Smooth muscle cell (in vitro differentiated cells): ENCODE measurements around the gene CHST11. TPM values are rescaled to one million over a fixed set of nuclear protein-coding genes. Genes with fewer than 3 reads are reported as not detected.
A peak's percentile ranks its signal among the peaks of the same experiment; 100 is the strongest.

ENCODE experiments used
- DNase-seq: peaks from one replicate; lab custom pipeline; 2025; ENCODE audit not compliant: unreplicated experiment; lab: John Stamatoyannopoulos, UW
- H2AFZ ChIP-seq: fragments of 200-600 bp; sonication (generic); 2 replicates; pipeline ENCODE4 v1.6.0; 2016; ENCODE audit warnings: antibody characterized with exemption, low read depth, mild to moderate bottlenecking
- H3F3A ChIP-seq: fragments of 200-600 bp; sonication (generic); 2 replicates; pipeline ENCODE4 v1.6.0; 2017; ENCODE audit warnings: antibody characterized with exemption, low read depth
- H3K27ac ChIP-seq: fragments of 200-600 bp; sonication (generic); 2 replicates; pipeline ENCODE4 v1.5.1; 2016; ENCODE audit warnings: low read depth, mild to moderate bottlenecking
- H3K27me3 ChIP-seq: fragments of 200-600 bp; sonication (generic); 2 replicates; pipeline ENCODE4 v1.6.1; 2016; ENCODE audit warnings: low read depth, mild to moderate bottlenecking
- H3K36me3 ChIP-seq: fragments of 200-600 bp; sonication (generic); 2 replicates; pipeline ENCODE4 v1.5.1; 2016; ENCODE audit warnings: low read depth
- H3K4me1 ChIP-seq: fragments of 200-600 bp; sonication (generic); 2 replicates; pipeline ENCODE4 v1.5.1; 2016; ENCODE audit warnings: low read depth
- H3K4me2 ChIP-seq: fragments of 200-600 bp; sonication (generic); 2 replicates; pipeline ENCODE4 v1.6.0; 2016; ENCODE audit warnings: mild to moderate bottlenecking
- H3K4me3 ChIP-seq: fragments of 200-600 bp; sonication (generic); 2 replicates; pipeline ENCODE4 v1.5.1; 2016; ENCODE audit warnings: mild to moderate bottlenecking
- H3K79me2 ChIP-seq: fragments of 200-600 bp; sonication (generic); 2 replicates; pipeline ENCODE4 v1.6.0; 2016; ENCODE audit warnings: low read depth, mild to moderate bottlenecking
- H3K9ac ChIP-seq: fragments of 200-600 bp; sonication (generic); 2 replicates; pipeline ENCODE4 v1.6.0; 2016; ENCODE audit warnings: low read depth
- H3K9me3 ChIP-seq: fragments of 200-600 bp; sonication (generic); replicated peaks from 2 replicates; pipeline ENCODE4 v1.5.1; 2016; ENCODE audit warnings: low read depth
- H4K20me1 ChIP-seq: fragments of 200-600 bp; sonication (generic); 2 replicates; pipeline ENCODE4 v1.6.0; 2016; ENCODE audit warnings: low read depth
- CTCF ChIP-seq: fragments of 200-600 bp; sonication (generic); IDR thresholded peaks from 2 replicates; pipeline ENCODE4 v1.5.1; 2017; ENCODE audit warnings: borderline replicate concordance, mild to moderate bottlenecking, antibody characterized with exemption; ENCODE audit not compliant: insufficient read depth, poor library complexity, severe bottlenecking
- WGBS: methylation state at CpG from one replicate; pipeline ENCODE4 v1.1.7; 2016; ENCODE audit warnings: low lambda C conversion rate; 5-methylcytosine and 5-hydroxymethylcytosine counted together
- polyA plus RNA-seq: library from polyadenylated mRNA; unstranded; fragments of >200 nt; fragmentation: Nextera tagmentation; extraction: Ambion mirVana; gene quantifications from 2 replicates; pipeline ENCODE4 v1.2.1, GENCODE V29; 2016
- total RNA-seq: library from RNA; depleted of rRNA; stranded (reverse); fragments of >200 nt; gene quantifications from 2 replicates; pipeline ENCODE4 v1.2.3, GENCODE V29; 2014

The CHST11 gene
- total and polyA plus RNA-seq, 2 experiments from 2014 or later = 6.9 to 10.2 TPM

GRCh38 chr12:104684884-104685283 lies 228.1 kb downstream of the CHST11 start:
- H4K20me1 ChIP-seq = peaks cover 29% of the 10 kb centered on the region
- TF ChIP-seq CTCF = no peak
- peaks cover 4% of the 10 kb centered on the region for H3K4me1 ChIP-seq
- no peak overlapping the region for H3K4me3 ChIP-seq
- peaks cover 4% of the 10 kb centered on the region for H3K79me2 ChIP-seq
- H3F3A ChIP-seq = peaks cover 5% of the 10 kb centered on the region
- H3K36me3 ChIP-seq = no peaks in the 10 kb centered on the region
- no peaks in the 10 kb centered on the region for H3K27me3 ChIP-seq
- H2AFZ ChIP-seq = no peak overlapping the region
- no peak overlapping the region for H3K9ac ChIP-seq
- H3K9me3 ChIP-seq = no peaks in the 10 kb centered on the region
- no peak overlapping the region for H3K27ac ChIP-seq
- WGBS = 93% methylated on average over 1 of the region's 1 CpG
- DNase-seq = no peak
- H3K4me2 ChIP-seq = no peak overlapping the region

- H3F3A ChIP-seq = peaks cover 5% of the 10 kb centered on the region
- H3K9ac ChIP-seq = no peak overlapping the region
- peaks cover 4% of the 10 kb centered on the region for H3K79me2 ChIP-seq
- no peak overlapping the region for H3K4me2 ChIP-seq
- no peaks in the 10 kb centered on the region for H3K9me3 ChIP-seq
- no peaks in the 10 kb centered on the region for H3K36me3 ChIP-seq
- 92% methylated on average over 2 of the region's 2 CpGs for WGBS
- no peaks in the 10 kb centered on the region for H3K27me3 ChIP-seq
- H3K4me3 ChIP-seq = no peak overlapping the region
- H3K4me1 ChIP-seq = peaks cover 4% of the 10 kb centered on the region
- no peak overlapping the region for H3K27ac ChIP-seq
- TF ChIP-seq CTCF = no peak
- no peak overlapping the region for H2AFZ ChIP-seq
- H4K20me1 ChIP-seq = peaks cover 26% of the 10 kb centered on the region
- DNase-seq = no peak
These were observed 228.6 kb downstream of the CHST11 start for GRCh38 chr12:104685366-104685765.

GRCh38 chr12:104686196-104686595 lies 229.4 kb downstream of the CHST11 start:
- H3K79me2 ChIP-seq = peaks cover 4% of the 10 kb centered on the region
- peak overlapping the region; percentile 35 for H3K27ac ChIP-seq
- H3K4me3 ChIP-seq = no peak overlapping the region
- TF ChIP-seq CTCF = no peak
- H3F3A ChIP-seq = peaks cover 5% of the 10 kb centered on the region
- no peaks in the 10 kb centered on the region for H3K27me3 ChIP-seq
- peak overlapping the region; percentile 31 for H3K4me2 ChIP-seq
- no peak for DNase-seq
- no peaks in the 10 kb centered on the region for H3K36me3 ChIP-seq
- H2AFZ ChIP-seq = no peak overlapping the region
- H3K9me3 ChIP-seq = no peaks in the 10 kb centered on the region
- WGBS = 80% methylated on average over 3 of the region's 3 CpGs
- peaks cover 4% of the 10 kb centered on the region for H3K4me1 ChIP-seq
- peaks cover 17% of the 10 kb centered on the region for H4K20me1 ChIP-seq
- H3K9ac ChIP-seq = no peak overlapping the region

GRCh38 chr12:104687823-104688573 lies 231.2 kb downstream of the CHST11 start:
- Histone ChIP-seq H3K4me1 (peaks cover 4% of the 10 kb centered on the region), H4K20me1 (peaks cover 17% of the 10 kb centered on the region), H3K4me3 (no peak overlapping the region), H3F3A (peaks cover 5% of the 10 kb centered on the region), H3K79me2 (no peaks in the 10 kb centered on the region), H3K27me3 (no peaks in the 10 kb centered on the region), H3K4me2 (no peak overlapping the region), H3K27ac (no peak overlapping the region), H3K36me3 (no peaks in the 10 kb centered on the region), H3K9ac (no peak overlapping the region), H2AFZ (no peak overlapping the region), H3K9me3 (no peaks in the 10 kb centered on the region)
- TF ChIP-seq CTCF = no peak
- WGBS = 94% methylated on average over 11 of the region's 11 CpGs
- DNase-seq = no peak
